T-helper 17 cell (primary cell): ENCODE results near the gene RILPL1. TPM values are rescaled to one million over a fixed set of nuclear protein-coding genes. Genes with fewer than 3 reads are reported as not detected.
"Not testable (repeated sequence)": the region's sequence is repeated elsewhere in the genome, so short reads cannot be mapped to it uniquely, and the experiment has no call there.

Experiments used
- ATAC-seq: fragments of 150-1000 bp; cut with Tn5 transposase; 2 replicates; pipeline ENCODE4 v1.10.0; 2021; ENCODE audit warnings: mild to moderate bottlenecking, moderate library complexity
- DNase-seq, 3 donors: peaks; one replicate each; pipeline versions ENCODE4 v3.0.0 to v3.0.0-alpha.2; 2020 to 2021
- H3K9me3 ChIP-seq: one replicate; pipeline ENCODE4 v1.7.0; 2013; ENCODE audit warnings: low read length, mild to moderate bottlenecking; ENCODE audit not compliant: control insufficient read depth, poor library complexity, severe bottlenecking
- H3K27ac Mint-ChIP-seq: one replicate; pipeline ENCODE4 v1.8.0; 2022; ENCODE audit warnings: mild to moderate bottlenecking, moderate library complexity, mixed read lengths
- H3K27me3 Mint-ChIP-seq: one replicate; pipeline ENCODE4 v1.8.0; 2022; ENCODE audit warnings: mixed read lengths
- H3K36me3 Mint-ChIP-seq: one replicate; pipeline ENCODE4 v1.8.0; 2022; ENCODE audit warnings: low read depth, mixed read lengths
- H3K4me1 Mint-ChIP-seq: one replicate; pipeline ENCODE4 v1.8.0; 2022; ENCODE audit warnings: mild to moderate bottlenecking, mixed read lengths
- H3K4me3 Mint-ChIP-seq: one replicate; pipeline ENCODE4 v1.8.0; 2022; ENCODE audit warnings: mild to moderate bottlenecking, moderate library complexity, mixed read lengths
- total RNA-seq, 4 donors: library from RNA in 2 of 4; stranded (reverse) in 2 of 4; gene quantifications; one replicate each; pipeline ENCODE4 v1.2.3 and lab custom pipeline; 2022 to 2026

RILPL1 gene
- total RNA-seq, 2 donors from 2014 or later: 3.4 TPM

- H3K9me3 ChIP-seq: no peaks in the 10 kb centered on the region
- Mint-ChIP-seq H3K4me1 (peaks cover 4% of the 10 kb centered on the region), H3K27me3 (no peaks in the 10 kb centered on the region), H3K4me3 (no peak overlapping the region), H3K27ac (no peak overlapping the region), H3K36me3 (peaks cover 8% of the 10 kb centered on the region)
- DNase-seq: no peak
- no peak for ATAC-seq
Observed at GRCh38 chr12:123522164-123522563, 11.4 kb downstream of the RILPL1 start.

- H3K4me1 Mint-ChIP-seq: peaks cover 4% of the 10 kb centered on the region
- DNase-seq (no peak), ATAC-seq (no peak)
- H3K4me3 Mint-ChIP-seq: no peak overlapping the region
- H3K27me3 Mint-ChIP-seq: no peaks in the 10 kb centered on the region
- no peaks in the 10 kb centered on the region for H3K9me3 ChIP-seq
- peaks cover 10% of the 10 kb centered on the region for H3K36me3 Mint-ChIP-seq
- H3K27ac Mint-ChIP-seq: peak overlapping the region; percentile 19
Observed at GRCh38 chr12:123520567-123521474, 12.7 kb downstream of the RILPL1 start.

GRCh38 chr12:123519141-123520001 is 14.1 kb downstream of the RILPL1 start:
- DNase-seq (no peak), ATAC-seq (no peak)
- Mint-ChIP-seq H3K36me3 (peaks cover 8% of the 10 kb centered on the region), H3K27ac (no peak overlapping the region), H3K27me3 (no peaks in the 10 kb centered on the region), H3K4me1 (peaks cover 4% of the 10 kb centered on the region), H3K4me3 (no peak overlapping the region)
- H3K9me3 ChIP-seq: no peaks in the 10 kb centered on the region

DNA sequence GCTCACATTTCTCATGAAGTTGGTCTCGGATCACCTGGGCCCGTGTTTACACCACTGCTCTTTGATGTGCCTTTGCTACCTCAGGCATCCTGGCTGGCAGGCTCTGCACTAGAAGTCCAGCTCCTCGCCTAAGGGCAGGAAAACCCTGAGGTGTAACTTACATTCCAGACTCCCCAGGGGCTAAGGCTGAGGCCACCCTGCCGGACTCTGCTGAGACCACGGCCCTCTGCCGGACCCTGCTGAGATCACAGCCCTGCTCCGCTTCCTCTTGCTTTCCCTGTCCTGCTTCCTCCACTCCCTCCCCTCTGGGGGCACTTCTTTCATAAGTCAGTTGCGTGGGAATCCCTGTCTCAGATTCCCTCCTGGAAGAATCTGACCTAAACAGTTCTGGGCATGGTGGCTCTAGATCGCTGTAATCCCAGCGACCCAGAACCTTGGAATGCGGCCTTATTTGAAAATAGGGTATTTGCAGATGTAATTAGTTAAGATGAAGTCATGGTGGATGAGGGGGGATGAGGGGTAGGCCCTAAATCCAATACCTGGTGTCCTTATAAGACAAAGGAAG is 17.2 kb downstream of the RILPL1 start:
- Mint-ChIP-seq H3K4me1 (peaks cover 2% of the 10 kb centered on the region), H3K27ac (peak overlapping the region; percentile 37), H3K27me3 (no peaks in the 10 kb centered on the region), H3K36me3 (peaks cover 8% of the 10 kb centered on the region), H3K4me3 (no peak overlapping the region)
- no peaks in the 10 kb centered on the region for H3K9me3 ChIP-seq
- ATAC-seq (no peak), DNase-seq (no peak)

DNA sequence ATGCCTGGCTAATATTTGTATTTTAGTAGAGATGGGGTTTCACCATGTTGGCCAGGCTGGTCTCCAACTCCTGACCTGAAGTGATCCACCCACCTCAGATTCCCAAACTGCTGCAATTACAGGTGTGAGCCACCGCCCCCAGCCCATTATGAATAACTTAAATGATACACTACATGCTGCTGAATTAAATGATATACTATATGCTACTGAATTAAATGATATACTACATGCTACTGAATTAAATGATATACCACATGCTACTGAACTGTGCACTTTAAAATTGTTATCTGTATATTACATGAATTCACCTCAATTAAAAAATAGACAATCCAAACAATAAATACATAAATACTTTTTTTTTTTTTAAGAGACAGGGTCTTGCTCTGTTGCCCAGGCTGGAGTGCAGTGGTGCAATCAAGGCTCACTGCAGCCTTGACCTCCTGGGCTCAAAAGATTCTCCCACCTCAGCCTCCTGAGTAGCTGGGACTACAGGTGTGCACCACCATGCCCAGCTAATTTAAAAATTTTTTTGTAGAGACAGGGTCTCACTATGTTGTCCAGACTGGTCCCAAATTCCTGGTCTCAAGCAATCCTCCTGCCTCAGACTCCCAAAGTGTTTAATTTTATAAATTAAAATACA is 18.8 kb downstream of the RILPL1 start:
- not testable (repeated sequence) for H3K27ac Mint-ChIP-seq

GRCh38 chr12:123513805-123514204 is 19.7 kb downstream of the RILPL1 start:
- H3K4me3 Mint-ChIP-seq: no peak overlapping the region
- no peak for DNase-seq
- H3K36me3 Mint-ChIP-seq: peaks cover 8% of the 10 kb centered on the region
- no peak for ATAC-seq
- H3K27ac Mint-ChIP-seq: no peak overlapping the region
- H3K4me1 Mint-ChIP-seq: peaks cover 6% of the 10 kb centered on the region
- no peaks in the 10 kb centered on the region for H3K9me3 ChIP-seq
- H3K27me3 Mint-ChIP-seq: no peaks in the 10 kb centered on the region

More for the DNA sequence above, 18.8 kb downstream of the RILPL1 start:
- DNase-seq, H3K4me1 Mint-ChIP-seq, H3K36me3 Mint-ChIP-seq, H3K27me3 Mint-ChIP-seq, ATAC-seq, H3K9me3 ChIP-seq, H3K4me3 Mint-ChIP-seq: not testable (repeated sequence)

DNA sequence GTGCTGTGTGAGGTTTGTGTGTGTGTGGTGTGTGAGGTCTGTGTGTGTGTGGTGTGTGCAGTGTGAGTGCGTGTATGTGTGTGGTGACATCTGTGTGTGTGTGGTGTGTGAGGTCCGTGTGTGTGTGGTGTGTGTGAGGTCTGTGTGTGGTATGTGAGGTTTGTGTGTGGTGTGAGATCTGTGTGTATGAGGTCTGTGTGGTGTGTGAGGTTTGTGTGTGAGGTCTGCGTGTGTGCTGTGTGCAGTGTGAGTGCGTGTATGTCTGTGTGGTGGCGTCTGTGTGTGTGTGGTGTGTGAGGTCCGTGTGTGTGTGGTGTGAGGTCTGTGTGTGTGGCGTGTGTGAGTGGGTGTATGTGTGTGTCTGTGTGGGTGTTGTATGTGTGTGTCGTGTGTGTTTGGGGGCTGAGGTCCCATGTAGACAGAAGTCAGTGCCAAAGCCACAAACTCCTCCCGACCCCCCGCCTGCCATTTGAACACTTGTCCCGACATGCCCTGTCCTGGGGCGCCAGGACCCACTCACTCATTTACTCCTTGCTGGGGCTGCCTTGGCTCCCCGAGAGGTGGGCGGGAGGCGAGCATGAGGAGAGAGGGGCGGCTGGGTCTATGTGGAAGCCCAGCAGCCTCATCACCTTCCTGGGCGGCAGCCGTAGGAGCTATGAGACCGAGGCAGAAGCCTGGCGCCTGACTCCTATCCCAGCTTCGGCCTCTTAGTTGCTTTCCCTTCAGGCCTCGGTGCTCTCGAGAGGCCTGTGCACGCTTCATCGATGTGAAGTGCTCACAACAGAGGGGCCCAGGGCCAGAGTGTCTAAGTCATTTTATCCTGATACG is 20.5 kb downstream of the RILPL1 start:
- H3K4me1 Mint-ChIP-seq: peaks cover 6% of the 10 kb centered on the region
- H3K9me3 ChIP-seq: no peaks in the 10 kb centered on the region
- H3K36me3 Mint-ChIP-seq: peaks cover 7% of the 10 kb centered on the region
- no peak overlapping the region for H3K27ac Mint-ChIP-seq
- H3K27me3 Mint-ChIP-seq: no peaks in the 10 kb centered on the region
- H3K4me3 Mint-ChIP-seq: no peak overlapping the region
- ATAC-seq (no peak), DNase-seq (no peak)

GRCh38 chr12:123506843-123507236 is 26.7 kb downstream of the RILPL1 start:
- no peaks in the 10 kb centered on the region for H3K36me3 Mint-ChIP-seq
- no peaks in the 10 kb centered on the region for H3K9me3 ChIP-seq
- DNase-seq (no peak), ATAC-seq (no peak)
- H3K4me1 Mint-ChIP-seq: peaks cover 6% of the 10 kb centered on the region
- H3K27ac Mint-ChIP-seq: no peak overlapping the region
- no peaks in the 10 kb centered on the region for H3K27me3 Mint-ChIP-seq
- no peak overlapping the region for H3K4me3 Mint-ChIP-seq

DNA sequence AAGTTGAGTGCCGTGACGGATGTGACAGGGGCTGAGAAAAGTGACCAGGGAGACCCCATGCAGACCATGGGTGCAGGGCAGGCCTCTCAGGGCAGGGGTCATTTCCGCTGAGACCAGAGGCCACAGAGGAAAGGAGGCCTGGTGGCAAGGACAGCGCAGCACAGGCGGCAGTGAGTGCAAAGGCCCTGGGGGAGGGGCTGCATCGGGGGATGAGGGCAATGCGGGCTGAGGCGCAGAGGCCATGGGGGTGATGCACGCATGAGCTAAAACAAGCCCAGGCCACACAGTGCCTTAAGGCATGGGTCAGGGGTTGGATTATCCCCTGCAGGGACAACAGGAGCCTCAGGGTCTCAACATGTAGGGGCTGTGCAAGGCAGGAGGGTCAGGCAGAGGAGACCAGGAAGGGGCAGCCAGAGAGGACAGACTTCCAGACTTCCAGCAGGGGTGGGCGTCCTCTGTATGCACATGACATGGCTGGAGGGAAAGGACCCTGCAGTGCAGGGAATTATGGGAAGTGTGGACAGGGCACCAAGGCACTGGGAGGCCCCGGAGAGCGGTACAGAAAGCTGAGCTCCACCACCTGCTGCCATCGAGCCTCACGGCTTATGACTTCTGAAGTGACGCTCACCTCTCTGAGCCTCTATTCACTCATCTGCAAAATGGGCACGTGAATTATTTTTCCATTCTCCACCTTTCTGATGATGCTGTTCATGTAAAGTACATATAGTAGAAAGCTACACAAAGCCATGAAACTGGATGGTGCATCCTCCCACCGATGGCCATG is 27.3 kb downstream of the RILPL1 start:
- peaks cover 6% of the 10 kb centered on the region for H3K4me1 Mint-ChIP-seq
- no peaks in the 10 kb centered on the region for H3K9me3 ChIP-seq
- no peaks in the 10 kb centered on the region for H3K27me3 Mint-ChIP-seq
- no peak overlapping the region for H3K27ac Mint-ChIP-seq
- no peak for DNase-seq
- no peaks in the 10 kb centered on the region for H3K36me3 Mint-ChIP-seq
- no peak overlapping the region for H3K4me3 Mint-ChIP-seq
- ATAC-seq: no peak

DNA sequence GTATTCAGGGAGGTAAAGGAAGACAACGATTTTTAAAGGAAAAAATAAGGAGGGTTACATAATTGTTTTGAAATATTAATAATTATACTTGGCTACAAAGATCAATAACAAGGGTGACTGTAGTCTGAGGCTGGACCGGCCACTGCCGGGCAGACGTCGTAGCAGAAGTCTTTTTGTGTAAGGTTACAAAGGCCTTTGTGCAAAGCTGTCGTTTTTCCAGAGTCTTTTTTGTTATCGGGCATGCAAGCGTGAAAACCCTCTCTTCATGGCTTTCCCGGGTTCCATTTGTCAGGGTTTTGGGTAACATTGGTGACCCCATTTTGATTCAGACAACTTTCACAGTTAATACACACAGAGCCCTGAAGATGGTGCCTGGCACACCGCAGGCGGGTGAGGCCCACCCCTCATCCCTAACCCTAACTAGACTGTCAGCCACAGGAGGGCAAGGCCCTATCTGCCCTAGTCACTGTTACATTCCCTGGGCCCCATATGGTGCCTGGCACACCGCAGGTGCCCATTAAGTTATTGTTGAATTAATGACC is 31.3 kb downstream of the RILPL1 start:
- Mint-ChIP-seq H3K27ac (no peak overlapping the region), H3K27me3 (no peaks in the 10 kb centered on the region), H3K4me3 (no peak overlapping the region), H3K36me3 (no peaks in the 10 kb centered on the region), H3K4me1 (peaks cover 4% of the 10 kb centered on the region)
- ATAC-seq (no peak), DNase-seq (no peak)
- H3K9me3 ChIP-seq: no peaks in the 10 kb centered on the region

DNA sequence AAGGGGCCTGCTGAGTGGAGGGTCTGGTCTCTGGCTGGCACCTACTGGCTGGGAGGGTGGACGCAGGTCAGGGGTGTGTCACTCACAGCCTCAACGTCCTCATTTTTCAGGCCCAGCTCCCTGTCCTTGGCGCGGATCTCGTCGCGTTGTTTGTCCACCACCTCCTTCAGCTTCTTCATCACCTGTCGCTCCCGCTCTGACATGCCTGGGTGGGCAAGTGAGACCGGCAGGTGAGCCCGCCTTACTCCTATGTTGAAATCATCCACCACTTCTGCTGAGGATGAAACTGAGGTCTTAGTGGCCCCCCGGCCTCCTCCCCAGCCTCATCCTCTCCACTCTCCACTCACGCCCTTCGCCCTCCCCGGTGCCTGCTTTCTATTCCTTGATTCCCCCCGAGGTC is 34.2 kb downstream of the RILPL1 start:
- no peak for DNase-seq
- Mint-ChIP-seq H3K4me1 (peaks cover 4% of the 10 kb centered on the region), H3K27ac (no peak overlapping the region), H3K4me3 (no peak overlapping the region), H3K36me3 (no peaks in the 10 kb centered on the region), H3K27me3 (no peaks in the 10 kb centered on the region)
- H3K9me3 ChIP-seq: no peaks in the 10 kb centered on the region
- no peak for ATAC-seq
